Activated CD4-positive, alpha-beta T cell treated with anti-CD3 and anti-CD28 coated beads, Interleukin-2, amount 10 ng/mL, durations not matched to agents 24 days and 14 days (primary cell): ENCODE measurements around the gene ANKRD9. TPM values are rescaled to one million over a fixed set of nuclear protein-coding genes. Genes with fewer than 3 reads are reported as not detected.

Experiments used
- DNase-seq: peaks from one replicate; pipeline ENCODE4 v3.0.0; 2022
- H3K27ac Mint-ChIP-seq: one replicate; pipeline ENCODE4 v1.8.0; 2022; ENCODE audit warnings: mild to moderate bottlenecking, mixed read lengths
- H3K27me3 Mint-ChIP-seq: one replicate; pipeline ENCODE4 v1.8.0; 2022; ENCODE audit warnings: mixed read lengths
- H3K36me3 Mint-ChIP-seq: one replicate; pipeline ENCODE4 v1.8.0; 2022; ENCODE audit warnings: low read depth, mild to moderate bottlenecking, mixed read lengths
- H3K4me1 Mint-ChIP-seq: one replicate; pipeline ENCODE4 v1.8.0; 2021; ENCODE audit warnings: mixed read lengths
- H3K4me3 Mint-ChIP-seq: one replicate; pipeline ENCODE4 v1.8.0; 2022; ENCODE audit warnings: mild to moderate bottlenecking, moderate library complexity, mixed read lengths
- H3K9me3 Mint-ChIP-seq: one replicate; pipeline ENCODE4 v1.8.0; 2021; ENCODE audit warnings: mixed read lengths
- intact Hi-C: fragments of 100-400 bp; cut with micrococcal nuclease; formaldehyde crosslinking; loops from one replicate; pipeline ENCODE4 v1.15.1; 2023
- total RNA-seq: library from RNA; stranded (reverse); gene quantifications from 2 replicates; pipeline ENCODE4 v1.2.3, GENCODE V29; 2022

The ANKRD9 gene
- total RNA-seq, 1 donor from 2014 or later: 16.5 TPM

DNA sequence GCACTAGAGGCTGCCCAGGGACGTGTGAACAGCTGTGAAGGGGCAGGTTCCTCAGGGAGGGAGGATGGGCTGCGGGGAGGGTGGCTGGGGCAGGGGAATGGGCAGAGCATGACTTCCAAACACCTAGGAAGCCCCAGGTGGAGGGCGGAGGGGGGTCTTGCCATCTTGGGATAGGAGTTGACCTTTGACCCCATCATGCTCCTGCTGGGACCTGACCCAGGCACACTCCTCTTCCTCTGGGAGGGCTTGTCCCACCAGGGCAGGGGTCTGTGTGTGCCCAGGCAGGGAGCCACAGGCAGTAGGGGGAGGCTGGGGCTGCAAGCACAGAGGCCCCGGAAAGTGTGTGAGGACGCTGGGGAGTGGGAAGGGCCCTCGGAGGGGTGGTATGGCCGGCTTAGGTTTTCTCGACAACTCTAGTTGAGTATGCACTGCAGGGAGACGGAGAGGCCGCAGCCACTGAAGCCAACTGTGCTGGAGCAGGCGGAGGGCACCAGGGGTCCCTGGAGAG, 3.3 kb upstream of the ANKRD9 start:
- Mint-ChIP-seq H3K36me3 (no peaks in the 10 kb centered on the region), H3K9me3 (no peaks in the 10 kb centered on the region), H3K4me1 (peaks cover 17% of the 10 kb centered on the region), H3K27ac (no peak overlapping the region), H3K27me3 (peaks cover 2% of the 10 kb centered on the region), H3K4me3 (no peak overlapping the region)
- intact Hi-C loops: no loop called here
- DNase-seq: no peak

DNA sequence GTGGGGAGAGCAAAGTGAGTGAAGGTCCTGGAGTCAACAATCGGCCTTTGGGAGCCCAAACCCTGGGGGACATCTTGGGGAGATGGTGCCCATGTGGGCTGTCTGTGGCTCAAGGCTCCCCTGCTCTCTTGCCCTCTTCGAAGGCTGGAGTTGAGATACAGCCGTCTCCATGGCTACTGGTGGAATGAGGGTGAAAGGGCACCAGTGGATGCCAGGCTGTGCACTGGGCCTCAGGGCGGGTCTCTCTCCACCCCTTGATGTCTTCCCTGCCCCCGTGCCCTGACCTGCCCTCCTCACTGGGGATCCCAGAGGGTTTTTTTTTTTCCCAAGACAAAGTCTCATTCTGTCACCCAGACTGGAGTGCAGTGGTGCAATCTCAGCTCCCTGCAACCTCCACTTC, 2.0 kb upstream of the ANKRD9 start:
- Mint-ChIP-seq H3K27me3 (no peaks in the 10 kb centered on the region), H3K4me1 (peaks cover 15% of the 10 kb centered on the region), H3K4me3 (peak overlapping the region; percentile 23), H3K9me3 (no peaks in the 10 kb centered on the region), H3K27ac (no peak overlapping the region), H3K36me3 (peaks cover 1% of the 10 kb centered on the region)
- intact Hi-C loops: no loop called here
- DNase-seq: no peak

DNA sequence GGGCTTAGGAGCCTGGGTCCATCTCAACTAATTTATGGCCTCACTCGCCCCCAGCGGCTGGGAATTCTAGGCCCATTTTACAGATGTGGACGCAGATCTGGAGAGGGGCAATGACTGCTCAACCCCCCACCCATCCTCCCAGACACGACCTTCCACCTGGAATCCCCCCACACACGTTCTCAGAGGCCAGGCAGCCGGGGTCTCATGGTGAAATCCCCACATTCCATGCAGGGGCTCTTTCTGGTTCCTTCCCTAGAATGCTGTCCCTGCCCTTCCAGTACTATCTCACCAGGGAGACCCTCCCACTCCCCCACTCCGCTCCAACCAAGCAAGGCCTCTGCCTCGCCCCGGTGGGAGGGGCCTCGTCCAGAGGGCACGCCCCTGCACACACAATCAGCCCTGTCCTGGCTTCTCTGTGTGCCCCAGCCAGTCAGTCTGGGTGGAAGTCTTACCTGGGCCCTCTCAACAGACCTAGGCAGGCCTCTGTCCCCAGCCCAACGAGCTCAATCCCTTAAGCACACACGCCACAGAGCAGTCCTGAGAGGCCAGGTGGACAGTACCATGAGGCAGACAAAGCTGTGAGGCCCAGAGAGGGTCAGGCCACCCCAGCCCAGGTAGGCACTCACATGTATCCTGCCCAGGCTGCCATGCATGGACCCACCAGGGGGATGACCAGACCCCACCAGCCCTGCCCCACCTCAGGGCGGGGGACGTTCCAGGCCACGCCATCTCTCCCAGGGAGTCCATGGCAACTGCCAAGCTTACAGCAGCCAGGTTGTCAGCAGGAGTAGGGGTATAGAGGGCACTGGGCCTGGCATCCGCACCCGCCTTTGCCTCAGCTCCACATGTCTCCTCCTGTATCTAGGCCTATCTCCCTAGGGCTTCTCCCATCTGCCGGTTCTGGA, 1.3 kb upstream of the ANKRD9 start:
- intact Hi-C loops: no loop called here
- Mint-ChIP-seq H3K4me1 (peaks cover 13% of the 10 kb centered on the region), H3K9me3 (no peaks in the 10 kb centered on the region), H3K4me3 (peak overlapping the region; percentile 86), H3K36me3 (peaks cover 1% of the 10 kb centered on the region), H3K27me3 (no peaks in the 10 kb centered on the region), H3K27ac (peak overlapping the region; percentile 80)
- peak; percentile 81 for DNase-seq

DNA sequence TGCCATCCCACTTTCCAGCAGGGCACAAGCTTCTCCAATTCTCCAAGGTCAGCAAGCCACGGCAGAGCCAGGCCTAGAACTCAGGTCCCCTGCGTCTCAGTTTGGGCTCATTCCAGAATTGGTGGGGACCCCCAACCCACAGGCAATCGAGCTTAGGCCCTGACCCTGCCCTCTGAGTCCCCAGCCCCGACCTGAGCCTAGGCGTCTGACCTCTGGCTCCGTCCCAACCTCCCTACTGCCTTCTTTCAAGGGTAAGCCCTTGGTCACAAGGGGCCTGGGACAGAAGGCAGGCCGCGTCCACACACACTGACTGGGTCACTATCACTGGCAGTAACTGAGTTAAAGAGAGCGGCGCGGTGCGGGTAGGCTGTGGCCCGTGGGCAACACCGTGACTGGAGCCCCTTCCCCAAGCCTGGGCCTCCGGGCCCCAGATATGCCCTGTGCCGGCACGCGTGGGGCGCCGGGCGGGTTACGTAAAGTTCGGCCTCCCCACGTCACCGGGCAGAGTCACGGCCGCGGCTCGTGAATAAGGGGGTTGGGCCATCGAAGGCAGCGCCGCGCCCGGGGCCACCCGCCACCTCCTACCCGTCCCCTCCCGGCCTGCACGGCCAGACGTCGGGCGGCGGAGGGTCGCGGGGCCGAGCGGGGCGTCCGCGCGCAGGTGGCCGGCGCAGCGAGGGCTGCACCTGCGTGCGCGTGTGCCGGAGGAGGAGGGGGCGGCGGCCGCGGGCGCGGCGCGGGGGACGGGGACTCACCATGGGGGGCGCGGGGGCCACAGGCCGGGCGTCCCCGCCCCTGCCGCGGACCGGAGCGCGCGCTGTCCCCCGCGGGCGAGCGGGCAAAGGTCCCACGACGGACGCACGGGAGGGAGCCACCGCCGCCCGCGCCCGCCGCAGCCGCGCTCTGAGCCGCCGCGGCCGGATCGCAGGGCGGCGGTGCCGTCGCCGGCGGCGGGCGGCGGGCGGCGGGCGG, 516 bp downstream of the ANKRD9 start:
- intact Hi-C loops: no loop called here
- Mint-ChIP-seq H3K4me3 (peak overlapping the region; percentile 75), H3K36me3 (peaks cover 1% of the 10 kb centered on the region), H3K9me3 (no peaks in the 10 kb centered on the region), H3K27ac (peak overlapping the region; percentile 67), H3K27me3 (no peaks in the 10 kb centered on the region), H3K4me1 (peaks cover 13% of the 10 kb centered on the region)
- DNase-seq: peak; percentile 80

DNA sequence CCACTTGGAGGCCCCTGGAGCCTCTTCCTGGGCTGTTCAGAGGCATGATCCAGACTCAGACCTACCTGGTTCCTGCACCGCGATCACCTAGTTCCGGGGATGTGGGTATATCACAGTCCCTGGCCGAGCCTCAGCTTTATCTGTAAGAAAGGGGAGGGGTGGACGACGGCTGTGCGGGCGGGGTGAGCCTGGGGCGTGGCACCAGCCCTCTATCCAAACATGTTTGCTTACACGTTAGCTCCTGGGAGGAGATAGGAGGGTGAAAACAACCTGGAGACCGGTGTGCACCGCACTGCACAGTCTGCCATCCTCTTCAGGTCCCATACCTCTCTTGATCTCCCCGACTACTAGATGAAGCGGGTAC, 1.2 kb downstream of the ANKRD9 start:
- Mint-ChIP-seq H3K27me3 (no peaks in the 10 kb centered on the region), H3K36me3 (peaks cover 1% of the 10 kb centered on the region), H3K4me3 (peak overlapping the region; percentile 75), H3K4me1 (peaks cover 13% of the 10 kb centered on the region), H3K27ac (peak overlapping the region; percentile 67), H3K9me3 (no peaks in the 10 kb centered on the region)
- intact Hi-C loops: no loop called here
- DNase-seq: no peak

DNA sequence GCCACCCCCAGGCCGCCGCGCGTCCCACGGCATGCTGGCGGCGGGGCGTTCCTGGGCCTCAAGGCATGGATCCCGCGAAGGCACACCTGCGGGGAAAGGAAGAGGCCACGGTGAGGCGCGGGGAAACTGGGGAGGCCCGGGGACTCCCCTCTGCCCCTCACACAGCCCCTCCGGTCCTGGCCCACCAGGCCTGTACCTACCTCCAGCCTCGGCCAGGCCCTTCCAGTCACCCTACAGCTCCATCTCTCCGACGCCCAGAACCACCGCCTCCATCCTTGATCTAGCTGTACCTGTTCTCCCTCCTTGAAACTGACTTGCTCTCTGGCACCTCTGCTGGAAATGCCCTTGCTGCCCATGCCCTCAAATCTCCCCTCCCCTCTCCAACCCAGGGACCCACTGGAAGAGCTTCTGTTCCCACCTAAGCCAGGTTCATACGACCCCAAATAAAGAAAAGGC, 1.7 kb downstream of the ANKRD9 start:
- no peaks in the 10 kb centered on the region for H3K27me3 Mint-ChIP-seq
- H3K36me3 Mint-ChIP-seq: peaks cover 1% of the 10 kb centered on the region
- no peak overlapping the region for H3K27ac Mint-ChIP-seq
- peak overlapping the region; percentile 75 for H3K4me3 Mint-ChIP-seq
- intact Hi-C loops: no loop called here
- H3K9me3 Mint-ChIP-seq: no peaks in the 10 kb centered on the region
- peaks cover 13% of the 10 kb centered on the region for H3K4me1 Mint-ChIP-seq
- no peak for DNase-seq

DNA sequence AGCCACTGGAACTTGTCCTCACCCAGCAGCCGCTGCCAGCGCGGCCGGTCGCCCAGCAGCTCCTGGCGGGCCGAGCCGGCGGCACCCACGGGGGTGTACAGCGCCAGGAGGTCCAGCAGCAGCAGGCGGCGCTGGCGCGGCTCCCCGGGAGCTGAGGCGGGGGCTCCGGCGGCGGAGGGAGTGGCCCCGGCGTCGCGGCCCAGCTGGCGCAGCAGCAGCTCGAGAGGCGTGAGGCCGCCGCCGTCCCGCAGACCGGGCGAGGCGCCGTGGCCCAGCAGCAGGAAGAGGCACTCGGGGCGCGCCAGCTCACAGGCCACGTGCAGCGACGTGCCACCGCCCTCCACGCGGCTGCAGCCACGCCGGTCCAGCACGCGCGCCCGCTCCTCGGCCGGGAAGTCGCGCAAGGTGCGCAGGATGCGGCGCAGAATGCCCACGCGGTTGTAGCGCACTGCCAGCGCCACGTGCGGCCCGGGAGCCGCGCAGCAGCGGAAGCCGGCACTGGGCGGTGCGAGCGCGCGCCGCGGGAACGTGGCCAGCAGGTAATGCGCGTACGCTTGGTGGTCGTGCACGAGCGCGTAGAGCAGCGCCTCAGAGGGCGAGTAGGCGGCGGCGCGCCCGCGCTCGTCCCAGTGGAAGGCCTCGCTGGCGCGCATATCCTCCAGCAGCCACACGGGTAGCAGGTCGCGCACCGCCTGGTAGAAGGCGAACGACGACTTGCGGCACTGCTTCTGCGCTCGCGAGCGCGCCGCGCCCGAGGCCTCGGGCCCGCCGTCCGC, 2.3 kb downstream of the ANKRD9 start:
- Mint-ChIP-seq H3K4me3 (no peak overlapping the region), H3K4me1 (peaks cover 13% of the 10 kb centered on the region), H3K36me3 (peaks cover 1% of the 10 kb centered on the region), H3K9me3 (no peaks in the 10 kb centered on the region), H3K27me3 (no peaks in the 10 kb centered on the region), H3K27ac (no peak overlapping the region)
- intact Hi-C loops: no loop called here
- DNase-seq: no peak

DNA sequence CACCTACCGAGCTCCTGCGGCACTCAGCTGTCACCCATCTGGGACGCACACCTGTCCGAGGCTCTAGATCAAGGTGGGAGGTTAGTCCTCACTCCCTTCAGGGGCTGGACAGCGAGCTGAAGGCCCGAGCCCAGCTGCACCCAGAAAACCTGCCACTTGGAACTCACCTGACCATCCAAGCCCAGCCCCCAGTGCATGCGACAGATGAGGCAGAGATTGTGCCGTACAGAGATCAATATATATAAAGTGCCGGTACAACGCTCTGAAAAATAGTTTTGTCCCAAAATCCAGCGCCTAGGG, 3.0 kb downstream of the ANKRD9 start:
- H3K27ac Mint-ChIP-seq: no peak overlapping the region
- no peaks in the 10 kb centered on the region for H3K9me3 Mint-ChIP-seq
- peaks cover 13% of the 10 kb centered on the region for H3K4me1 Mint-ChIP-seq
- H3K27me3 Mint-ChIP-seq: no peaks in the 10 kb centered on the region
- no peak for DNase-seq
- H3K4me3 Mint-ChIP-seq: no peak overlapping the region
- intact Hi-C loops: no loop called here
- H3K36me3 Mint-ChIP-seq: peaks cover 1% of the 10 kb centered on the region

DNA sequence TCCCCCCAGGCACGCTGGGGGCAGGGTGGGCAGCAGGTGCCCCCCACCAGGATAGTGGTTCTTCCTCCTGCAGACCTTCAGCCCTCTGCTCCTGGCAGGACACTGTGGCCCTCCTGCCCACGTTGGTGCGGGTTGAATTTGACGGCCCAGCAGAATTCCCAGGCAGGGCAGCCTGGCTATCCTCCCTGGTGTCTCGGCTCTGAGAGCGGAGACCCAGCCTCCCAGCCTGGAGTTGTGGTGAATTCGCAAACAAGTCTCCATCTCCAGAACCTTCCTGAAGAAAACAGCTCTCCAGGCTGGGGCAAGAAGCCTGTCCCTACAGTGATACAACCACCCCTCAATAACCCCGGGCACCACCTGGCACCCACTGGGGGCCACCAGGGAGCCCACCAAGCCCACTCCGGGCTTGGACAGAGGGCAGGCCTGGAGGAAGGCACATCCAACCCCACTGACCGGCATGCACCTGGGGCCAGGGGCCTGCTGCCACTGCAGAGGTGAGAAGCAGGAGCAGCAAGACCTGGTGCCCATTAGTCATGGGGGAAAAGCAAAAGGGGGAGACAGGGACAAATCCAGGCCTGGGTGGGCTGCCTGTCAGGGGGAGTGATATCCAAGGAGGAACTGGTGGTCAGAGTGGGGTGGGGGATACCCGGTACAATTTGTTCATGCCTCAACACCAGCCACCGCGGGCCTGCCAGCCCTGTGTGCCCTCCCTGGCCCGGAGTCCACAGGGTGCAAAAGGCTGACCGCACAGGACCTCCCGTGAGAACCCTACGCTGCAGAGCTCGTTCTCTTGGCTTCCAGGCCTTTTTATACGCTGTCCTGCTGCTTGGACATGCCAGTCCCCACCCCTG, 3.6 kb downstream of the ANKRD9 start:
- Mint-ChIP-seq H3K4me1 (peaks cover 13% of the 10 kb centered on the region), H3K4me3 (no peak overlapping the region), H3K9me3 (no peaks in the 10 kb centered on the region), H3K27ac (no peak overlapping the region), H3K27me3 (no peaks in the 10 kb centered on the region), H3K36me3 (peaks cover 1% of the 10 kb centered on the region)
- no peak for DNase-seq
- intact Hi-C loops: no loop called here

DNA sequence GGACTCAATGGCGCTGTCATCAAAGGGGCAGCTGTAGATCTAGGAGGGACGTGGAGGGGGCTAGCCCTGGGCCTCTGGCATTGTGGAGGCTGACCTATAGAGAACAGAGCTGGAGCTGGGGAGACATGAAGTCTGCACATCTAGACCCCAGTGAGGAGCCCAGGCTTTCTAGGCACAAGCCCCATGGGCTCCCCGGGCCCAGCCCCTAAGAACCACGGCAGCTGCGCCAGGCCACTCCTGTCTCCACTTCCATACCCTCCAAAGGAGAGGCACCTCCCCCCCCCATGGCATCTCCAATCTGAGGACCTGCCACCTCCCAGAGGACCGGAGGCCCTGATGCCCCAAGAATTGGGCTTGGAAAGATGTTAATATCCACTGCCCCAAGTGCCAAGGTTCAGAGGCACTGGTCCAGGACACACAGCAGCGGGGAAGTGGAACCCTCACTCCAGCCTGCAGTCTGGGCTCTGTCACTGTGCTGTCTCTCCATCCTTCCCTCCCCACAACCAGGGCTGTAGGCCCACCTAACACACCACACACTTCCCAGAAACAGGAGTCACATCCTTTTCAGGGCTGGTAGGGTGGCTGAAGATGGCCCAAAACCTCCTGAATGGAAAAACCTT, 4.5 kb downstream of the ANKRD9 start:
- intact Hi-C loops: no loop called here
- peaks cover 1% of the 10 kb centered on the region for H3K36me3 Mint-ChIP-seq

DNA sequence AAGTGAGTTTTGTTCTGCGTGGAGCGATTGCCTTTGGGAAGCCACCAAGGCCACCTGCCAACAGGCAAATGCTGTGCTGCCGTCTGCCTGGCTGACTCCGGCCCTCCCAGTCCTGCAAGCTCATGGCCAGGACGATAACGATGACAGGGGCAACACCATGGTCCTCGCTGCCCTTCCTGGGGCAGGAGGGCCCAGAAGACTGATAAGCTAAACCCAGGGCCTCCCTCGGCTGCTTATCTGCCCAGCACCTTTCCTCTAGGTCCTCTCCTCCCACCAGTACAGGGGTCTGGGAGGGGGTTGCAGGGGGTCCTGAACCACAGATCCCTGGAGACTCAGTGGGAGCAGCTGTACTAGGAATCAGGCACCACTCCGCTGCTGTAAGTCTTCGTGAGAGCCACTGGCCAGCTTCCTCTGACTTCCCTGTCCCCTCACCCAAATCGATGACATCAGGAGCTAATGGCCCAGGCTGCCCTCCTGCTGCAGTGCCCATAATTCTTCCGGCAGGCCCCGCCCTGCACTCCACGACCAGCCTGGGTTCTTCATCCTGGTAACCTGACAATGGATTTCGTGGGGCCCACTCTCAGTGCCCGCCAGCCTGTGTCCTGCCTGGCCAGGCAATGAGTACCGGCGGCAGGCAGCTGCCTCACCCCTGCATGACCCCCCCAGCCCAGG, 5.1 kb downstream of the ANKRD9 start:
- peaks cover 17% of the 10 kb centered on the region for H3K4me1 Mint-ChIP-seq
- H3K27me3 Mint-ChIP-seq: no peaks in the 10 kb centered on the region
- H3K4me3 Mint-ChIP-seq: no peak overlapping the region
- H3K27ac Mint-ChIP-seq: no peak overlapping the region
- H3K36me3 Mint-ChIP-seq: peaks cover 1% of the 10 kb centered on the region
- DNase-seq: no peak
- intact Hi-C loops: no loop called here
- H3K9me3 Mint-ChIP-seq: no peaks in the 10 kb centered on the region

More for the DNA sequence above, 4.5 kb downstream of the ANKRD9 start:
- peaks cover 14% of the 10 kb centered on the region for H3K4me1 Mint-ChIP-seq
- no peaks in the 10 kb centered on the region for H3K9me3 Mint-ChIP-seq
- DNase-seq: no peak
- no peaks in the 10 kb centered on the region for H3K27me3 Mint-ChIP-seq
- H3K27ac Mint-ChIP-seq: no peak overlapping the region
- no peak overlapping the region for H3K4me3 Mint-ChIP-seq

DNA sequence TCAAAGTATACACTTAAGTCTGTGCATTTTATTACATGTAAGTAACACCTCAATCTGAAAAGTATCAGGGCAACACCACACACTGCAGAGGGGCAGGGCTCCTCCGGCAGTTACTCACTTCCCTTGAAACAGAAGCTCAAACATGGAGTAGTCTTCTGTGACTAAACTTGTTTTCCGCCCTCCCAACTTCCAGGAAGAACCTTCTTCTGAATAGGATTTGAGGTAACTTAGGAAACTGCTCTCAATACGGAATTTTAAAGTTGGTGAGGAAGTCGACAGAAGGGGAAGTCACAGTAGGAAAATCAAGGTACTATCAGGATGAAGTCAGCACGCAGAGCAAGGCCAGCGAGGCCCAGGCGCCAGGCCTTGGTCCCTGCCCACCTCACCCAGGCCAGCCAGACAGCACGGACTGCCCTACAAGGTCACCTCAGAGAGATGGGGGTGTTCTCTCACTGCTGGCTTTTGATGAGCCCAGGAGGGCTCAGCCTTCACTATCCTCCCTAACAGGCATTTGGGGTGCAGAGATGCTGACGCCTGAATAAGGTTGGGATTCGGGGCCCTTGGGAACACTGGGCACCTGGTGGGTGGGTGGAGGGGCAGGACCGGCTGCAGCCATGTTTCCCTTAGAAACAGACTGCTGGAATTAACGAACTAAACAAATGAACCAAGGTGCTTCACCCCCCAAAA, 5.8 kb downstream of the ANKRD9 start:
- peaks cover 15% of the 10 kb centered on the region for H3K4me1 Mint-ChIP-seq
- no peak overlapping the region for H3K4me3 Mint-ChIP-seq
- no peaks in the 10 kb centered on the region for H3K9me3 Mint-ChIP-seq
- H3K27ac Mint-ChIP-seq: no peak overlapping the region
- DNase-seq: no peak
- intact Hi-C loops: no loop called here
- no peaks in the 10 kb centered on the region for H3K27me3 Mint-ChIP-seq
- H3K36me3 Mint-ChIP-seq: peaks cover 1% of the 10 kb centered on the region
